Sigmoid colon (tissue), 7 donors: ENCODE results near the gene FDXR. TPM values are rescaled to one million over a fixed set of nuclear protein-coding genes. Genes with fewer than 3 reads are reported as not detected.

Experiments used
- DNase-seq: peaks from one replicate; pipeline ENCODE4 v3.0.0-alpha.2; 2019
- H3K27ac ChIP-seq, 4 donors: fragments of 200-600 bp; sonication (generic); one replicate each; pipeline ENCODE4 v1.5.1; 2016 to 2019; ENCODE audit warnings: mild to moderate bottlenecking in 1 of 4
- H3K27me3 ChIP-seq, 3 donors: fragments of 200-600 bp; sonication (generic); one replicate each; pipeline ENCODE4 v1.5.1; 2019; ENCODE audit warnings: mild to moderate bottlenecking in 1 of 3
- H3K36me3 ChIP-seq, 4 donors: fragments of 200-600 bp; sonication (generic); one replicate each; pipeline ENCODE4 v1.5.1; 2016 to 2019
- H3K4me1 ChIP-seq, 4 donors: fragments of 200-600 bp; sonication (generic); one replicate each; pipeline ENCODE4 v1.5.1; 2017 to 2019
- H3K4me3 ChIP-seq, 4 donors: fragments of 200-600 bp; sonication (generic); one replicate each; pipeline ENCODE4 v1.5.1; 2017 to 2019; ENCODE audit warnings: mild to moderate bottlenecking in 2 of 4, moderate library complexity in 1 of 4
- H3K9me3 ChIP-seq, 4 donors: fragments of 200-600 bp in 3 of 4; sonication (generic) in 3 of 4; one replicate each; pipeline versions ENCODE4 v1.5.1 to v1.6.1; 2013 to 2019
- CTCF ChIP-seq, 4 experiments: fragments of 450-650 bp in 3 of 4; fragments of 200-600 bp in 1 of 4; IDR thresholded peaks; one replicate each; pipeline ENCODE4 v1.5.1; 2016 to 2019; ENCODE audit warnings: antibody characterized with exemption in 4 of 4, mild to moderate bottlenecking in 3 of 4, moderate library complexity in 2 of 4
- EP300 ChIP-seq, 4 donors: sonication (generic); formaldehyde crosslinking; IDR thresholded peaks; one replicate each; pipeline ENCODE4 v1.6.1; 2017; ENCODE audit warnings: antibody characterized with exemption in 4 of 4
- POLR2A ChIP-seq, 2 donors: fragments of 450-650 bp; IDR thresholded peaks; one replicate each; pipeline ENCODE4 v1.6.1; 2016; ENCODE audit warnings: antibody characterized with exemption in 2 of 2, mild to moderate bottlenecking in 2 of 2, moderate library complexity in 2 of 2
- POLR2AphosphoS5 ChIP-seq, 4 donors: sonication (generic); formaldehyde crosslinking; IDR thresholded peaks; one replicate each; pipeline ENCODE4 v1.6.1; 2017; ENCODE audit warnings: antibody characterized with exemption in 4 of 4
- WGBS, 2 donors: extraction: QIAGEN DNeasy Blood & Tissue Kit; methylation state at CpG; one replicate each; pipeline ENCODE4 v1.1.7; 2013; 5-methylcytosine and 5-hydroxymethylcytosine counted together
- intact Hi-C: fragments of 100-400 bp; cut with DNase I; formaldehyde crosslinking; loops from one replicate; pipeline ENCODE4 v1.15.1; 2023
- polyA plus RNA-seq, 3 donors: library from polyadenylated mRNA; stranded (reverse); fragments of 200-250 nt; gene quantifications; one replicate each; pipeline ENCODE4 v1.2.3, GENCODE V29; 2013
- total RNA-seq, 4 donors: library from RNA; depleted of rRNA; stranded (reverse); fragments of >200 nt; gene quantifications; one replicate each; pipeline ENCODE4 v1.1.0, GENCODE V29; 2016
- donor health status: healthy with polysubstance abuse.
- donor health status: Bipolar disorder and iron deficiency.
- donor health status: healthy.

The FDXR gene
- total and polyA plus RNA-seq, 7 donors, result 3.0 to 26.9 (median 8.6) TPM

- peaks cover 36 to 76% (median 69%) of the 10 kb centered on the region in 3 donors for H3K27me3 ChIP-seq
- WGBS, 2 donors, result 46 to 68% methylated on average over 6 of the region's 6 CpGs
- H3K36me3 ChIP-seq, result no peaks in the 10 kb centered on the region
- no peaks in the 10 kb centered on the region for H3K9me3 ChIP-seq
- TF ChIP-seq POLR2A (IDR thresholded peaks at IDR 0.05) (no peak), CTCF (IDR thresholded peaks at IDR 0.05) (no peak), POLR2AphosphoS5 (IDR thresholded peaks at IDR 0.05) (no peak), EP300 (IDR thresholded peaks at IDR 0.05) (no peak)
- no peak overlapping the region for H3K4me3 ChIP-seq
- H3K4me1 ChIP-seq, result peaks cover 0 to 26% (median 22%) of the 10 kb centered on the region in 4 donors
- no peak for DNase-seq
- intact Hi-C loops, result no loop called here
- no peak overlapping the region for H3K27ac ChIP-seq
Measured at GRCh38 chr17:74920642-74921025, 47.8 kb upstream of the FDXR start.

DNA sequence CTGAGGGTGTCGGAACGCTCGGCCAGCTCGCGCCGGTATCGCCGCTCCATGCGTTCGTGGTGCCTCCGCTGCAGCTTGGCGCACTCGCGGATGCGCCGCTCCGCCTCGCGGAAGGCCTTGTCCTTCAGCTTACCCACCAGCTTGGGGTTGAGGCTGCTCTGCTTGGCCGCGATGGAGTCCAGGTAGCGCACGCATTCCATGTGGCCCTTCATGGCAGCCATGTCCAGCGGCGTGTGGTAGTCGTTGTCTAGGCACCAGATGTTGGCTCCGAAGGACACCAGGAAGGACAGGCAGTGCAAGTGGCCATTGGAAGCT is 47.5 kb upstream of the FDXR start:
- H3K27me3 ChIP-seq, result peaks cover 35 to 73% (median 68%) of the 10 kb centered on the region in 3 donors

DNA sequence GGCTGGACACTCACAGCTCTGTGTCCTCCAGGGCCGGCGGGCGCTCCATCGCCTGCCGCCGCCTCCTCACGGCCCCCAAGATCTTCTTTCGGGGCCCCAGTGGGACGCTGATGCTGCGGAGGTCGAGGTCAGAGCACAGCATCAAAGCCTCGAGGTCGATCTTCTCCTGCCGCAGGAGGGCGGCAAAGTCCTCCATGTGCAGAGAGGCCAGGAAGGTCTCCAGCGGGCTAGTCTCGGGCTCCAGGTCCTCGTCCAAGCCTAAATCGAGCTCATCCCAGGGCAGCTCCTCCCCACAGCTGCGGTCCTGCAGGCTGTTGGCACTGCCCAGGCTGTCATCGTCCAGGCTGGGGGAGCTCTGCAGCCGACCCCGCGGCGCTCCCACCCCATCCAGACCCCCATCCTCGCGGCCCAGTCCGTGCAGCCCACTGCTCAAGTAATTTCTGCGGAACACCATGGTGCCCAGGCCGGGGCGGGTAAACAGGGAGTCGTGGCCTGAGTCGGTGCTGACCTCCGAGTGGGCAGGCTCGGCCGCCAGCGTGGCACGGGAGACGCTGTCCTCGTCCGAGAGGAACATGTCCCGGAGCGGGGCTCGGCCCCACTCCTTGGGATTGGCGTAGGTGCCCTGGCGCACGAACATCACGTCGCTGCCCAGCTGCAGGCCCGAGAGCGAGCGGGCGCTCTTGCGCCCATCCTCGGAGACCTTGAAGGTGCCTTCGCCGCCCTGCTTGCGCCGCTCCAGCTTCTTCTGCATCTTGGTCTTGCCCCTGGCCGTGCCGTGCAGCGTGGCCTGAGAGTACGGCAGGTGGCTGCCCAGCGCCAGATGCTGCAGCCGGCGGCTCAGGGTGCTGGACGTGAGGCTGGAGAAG is 46.9 kb upstream of the FDXR start:
- Histone ChIP-seq H3K4me1 (peaks cover 0 to 24% (median 21%) of the 10 kb centered on the region in 4 donors), H3K27ac (no peak overlapping the region), H3K27me3 (peaks cover 29 to 68% (median 62%) of the 10 kb centered on the region in 3 donors), H3K36me3 (no peaks in the 10 kb centered on the region), H3K4me3 (no peak overlapping the region), H3K9me3 (no peaks in the 10 kb centered on the region)
- WGBS, 2 donors, result 71 to 75% methylated on average over 67 of the region's 67 CpGs
- DNase-seq, result no peak
- intact Hi-C loops, result no loop called here
- TF ChIP-seq CTCF (IDR thresholded peaks at IDR 0.05) (no peak), POLR2A (IDR thresholded peaks at IDR 0.05) (no peak), POLR2AphosphoS5 (IDR thresholded peaks at IDR 0.05) (no peak), EP300 (IDR thresholded peaks at IDR 0.05) (no peak)

More for the DNA sequence above, 47.5 kb upstream of the FDXR start:
- 82 to 87% methylated on average over 27 of the region's 27 CpGs for WGBS, 2 donors
- Histone ChIP-seq H3K4me1 (peaks cover 0 to 26% (median 22%) of the 10 kb centered on the region in 4 donors), H3K36me3 (no peaks in the 10 kb centered on the region), H3K4me3 (no peak overlapping the region), H3K9me3 (no peaks in the 10 kb centered on the region), H3K27ac (no peak overlapping the region)
- intact Hi-C loops, result no loop called here
- DNase-seq, result no peak
- TF ChIP-seq POLR2A (IDR thresholded peaks at IDR 0.05), result no peak
- no peak for TF ChIP-seq CTCF (IDR thresholded peaks at IDR 0.05)
- no peak for TF ChIP-seq EP300 (IDR thresholded peaks at IDR 0.05)
- TF ChIP-seq POLR2AphosphoS5 (IDR thresholded peaks at IDR 0.05), result no peak

DNA sequence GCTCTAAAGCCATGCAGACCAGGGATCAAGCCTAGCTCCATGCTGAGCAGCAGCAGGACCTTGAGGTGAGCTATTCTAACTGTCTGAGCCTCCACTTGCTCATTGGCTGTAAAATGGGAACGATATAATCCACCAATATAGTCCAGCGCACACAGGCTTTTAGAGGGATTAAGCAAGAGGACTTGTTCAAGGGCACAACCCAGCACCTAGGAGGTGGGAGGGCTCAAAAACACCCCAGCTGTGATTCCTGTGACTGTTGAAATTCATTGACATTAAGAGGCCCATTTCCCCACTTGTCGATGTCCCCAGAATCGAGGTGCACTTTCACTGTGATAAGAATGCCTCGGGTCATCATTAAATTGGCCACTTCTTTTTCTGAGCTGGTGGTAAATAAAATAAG is 46.1 kb upstream of the FDXR start:
- TF ChIP-seq POLR2AphosphoS5 (IDR thresholded peaks at IDR 0.05) (no peak), EP300 (IDR thresholded peaks at IDR 0.05) (no peak), POLR2A (IDR thresholded peaks at IDR 0.05) (no peak), CTCF (IDR thresholded peaks at IDR 0.05) (no peak)
- intact Hi-C loops, result no loop called here
- Histone ChIP-seq H3K27ac (no peak overlapping the region), H3K9me3 (no peaks in the 10 kb centered on the region), H3K36me3 (no peaks in the 10 kb centered on the region), H3K4me1 (peaks cover 0 to 16% (median 14%) of the 10 kb centered on the region in 4 donors), H3K27me3 (peaks cover 23 to 60% (median 54%) of the 10 kb centered on the region in 3 donors), H3K4me3 (no peak overlapping the region)
- WGBS, 2 donors, result 85 to 94% methylated on average over 5 of the region's 5 CpGs
- DNase-seq, result no peak
